ENCODE measurements around the gene DAAM1. TPM values are rescaled to one million over a fixed set of nuclear protein-coding genes. Genes with fewer than 3 reads are reported as not detected.

The DAAM1 gene
- total RNA-seq, 8 experiments from 2014 or later, result 23.1 to 115 (median 75.3) TPM

DNA sequence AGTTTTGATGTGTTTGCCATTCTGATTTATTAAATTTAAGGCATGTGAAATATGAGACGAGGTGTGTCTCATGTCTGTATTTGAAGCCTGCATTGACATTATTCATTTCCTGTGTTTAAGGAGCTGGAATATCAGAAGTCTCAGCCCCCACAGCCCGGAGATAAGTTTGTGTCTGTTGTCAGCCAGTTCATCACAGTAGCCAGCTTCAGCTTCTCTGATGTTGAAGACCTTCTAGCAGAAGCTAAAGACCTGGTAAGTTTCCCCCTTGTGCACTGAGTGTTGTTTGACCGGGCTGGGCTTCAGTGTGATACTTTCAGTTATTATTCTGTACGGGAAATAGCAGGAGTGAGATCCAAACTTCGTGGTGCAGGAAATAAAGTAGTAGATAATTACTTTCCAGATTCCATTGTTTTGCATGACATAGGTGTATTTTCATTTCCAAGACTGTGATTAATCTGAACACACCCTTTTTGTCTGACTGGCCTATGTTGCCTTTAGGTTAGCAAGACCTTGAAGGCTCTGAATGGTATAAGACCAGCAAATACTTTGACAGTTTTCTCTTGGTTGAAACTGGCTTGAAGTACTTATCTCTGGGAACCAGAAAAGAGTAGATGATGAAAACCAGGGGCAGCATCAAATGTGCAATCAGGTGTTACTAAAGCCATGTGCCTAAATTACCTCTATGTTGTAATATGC, 175.2 kb downstream of the DAAM1 start:
- in situ Hi-C loops (cut with MboI; ENCODE audit: low pct_unique_long_range_greater_than_20kb in 2 of 9, low sequenced_read_pairs in 9 of 9, unreplicated experiment in 9 of 9), result no loop called here
- peak in 3 of 8 experiments; percentile 16 to 47 (median 47) for ATAC-seq (replicated peaks in 6 of 8)
- WGBS, 10 experiments, result 0 to 100% (median 33%) methylated on average over 1 to 5 of the region's 5 CpGs; no CpG with 5 or more reads in 3 of the 10 experiments

DNA sequence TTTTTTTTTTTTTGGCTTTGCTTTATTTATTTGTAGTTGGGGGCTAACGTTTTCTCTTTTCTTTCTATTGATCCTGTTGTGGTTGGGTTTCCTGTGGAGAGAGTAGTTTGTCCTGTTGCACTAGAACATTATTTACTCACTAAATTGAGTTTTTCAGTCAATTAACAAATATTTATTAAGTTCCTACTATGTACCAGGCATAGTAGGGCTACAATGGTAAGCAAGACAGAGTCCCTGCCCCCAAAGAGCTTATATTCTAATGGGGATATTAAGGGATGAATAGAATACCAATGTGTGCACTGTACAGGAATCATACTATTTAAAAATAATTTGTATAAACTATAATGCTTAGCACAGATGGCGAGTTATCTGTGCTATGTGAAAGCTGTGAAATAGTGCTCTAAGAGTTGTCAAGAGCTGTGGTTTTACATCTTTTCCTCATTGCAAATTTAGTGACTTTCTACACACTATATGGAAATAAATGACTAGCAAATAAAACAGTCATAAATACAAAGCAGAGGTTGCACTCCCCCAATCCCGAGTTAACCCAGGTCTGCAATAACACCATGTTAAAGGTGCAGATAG, 181.8 kb downstream of the DAAM1 start:
- no peak overlapping the region for H3K27ac ChIP-seq
- no peak for ATAC-seq (replicated peaks in 6 of 8)
- 47 to 100% (median 97%) methylated on average over 1 to 3 of the region's 3 CpGs; no CpG with 5 or more reads in 1 of the 10 experiments for WGBS, 10 experiments
- no peak overlapping the region for H3K4me3 ChIP-seq
- H3K4me1 ChIP-seq (replicated peaks in 1 of 2), result no peaks in the 10 kb centered on the region
- in situ Hi-C loops (cut with MboI; ENCODE audit: low pct_unique_long_range_greater_than_20kb in 2 of 9, low sequenced_read_pairs in 9 of 9, unreplicated experiment in 9 of 9), result no loop called here

More for the DNA sequence above, 175.2 kb downstream of the DAAM1 start:
- Histone ChIP-seq H3K4me1 (replicated peaks in 1 of 2) (no peaks in the 10 kb centered on the region), H3K27ac (no peak overlapping the region), H3K4me3 (no peak overlapping the region)

DNA sequence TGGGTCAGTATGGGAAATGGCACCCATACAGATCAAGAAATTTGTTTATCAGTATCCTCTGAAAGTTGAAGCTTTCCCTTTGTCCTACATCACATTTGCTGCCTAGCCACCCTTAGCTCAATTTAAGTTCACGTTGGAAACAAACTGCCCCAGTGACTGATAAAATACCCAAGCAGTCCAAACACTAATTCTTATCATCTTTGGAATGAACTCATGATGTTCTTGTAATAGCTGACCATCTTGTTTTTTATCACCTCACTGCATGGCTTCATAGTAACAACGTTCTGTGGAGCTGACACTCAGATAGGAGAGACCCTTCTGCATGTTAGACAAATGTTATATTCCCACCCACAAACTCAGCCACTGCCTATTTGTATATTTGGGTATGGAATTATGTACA, 183.3 kb downstream of the DAAM1 start:
- in situ Hi-C loops (cut with MboI; ENCODE audit: low pct_unique_long_range_greater_than_20kb in 2 of 9, low sequenced_read_pairs in 9 of 9, unreplicated experiment in 9 of 9), result no loop called here
- no peak overlapping the region for H3K4me3 ChIP-seq
- H3K4me1 ChIP-seq (replicated peaks in 1 of 2), result peaks cover 0 to 5% of the 10 kb centered on the region in 2 donors
- 33 to 100% (median 87%) methylated on average over 1 to 2 of the region's 2 CpGs; no CpG with 5 or more reads in 1 of the 10 experiments for WGBS, 10 experiments
- H3K27ac ChIP-seq, result no peak overlapping the region
- ATAC-seq (replicated peaks in 6 of 8), result no peak

DNA sequence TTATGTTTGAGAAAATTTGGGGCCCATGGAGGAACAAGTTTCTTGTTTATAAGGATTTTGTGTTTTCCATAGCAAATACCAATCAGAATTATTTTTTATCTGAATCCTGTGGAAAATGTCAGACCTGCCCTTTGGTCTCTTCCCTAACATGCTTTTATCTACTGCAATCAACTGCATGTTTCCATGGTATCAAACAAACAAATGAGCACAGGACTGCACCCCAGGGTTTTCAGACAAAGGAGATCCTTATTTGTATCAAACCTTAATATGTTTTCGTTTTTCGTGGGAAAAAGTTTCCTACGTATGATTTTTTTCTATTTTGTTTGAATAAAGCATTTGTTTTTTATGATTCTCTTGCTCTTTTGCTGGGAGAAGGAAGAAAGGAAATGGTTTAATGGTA, 185.6 kb downstream of the DAAM1 start:
- Histone ChIP-seq H3K4me1 (replicated peaks in 1 of 2) (peaks cover 13 to 26% of the 10 kb centered on the region in 2 donors), H3K4me3 (no peak overlapping the region), H3K27ac (no peak overlapping the region)
- in situ Hi-C loops (cut with MboI; ENCODE audit: low pct_unique_long_range_greater_than_20kb in 2 of 9, low sequenced_read_pairs in 9 of 9, unreplicated experiment in 9 of 9), result no loop called here
- 83 to 100% (median 94%) methylated on average over 1 to 3 of the region's 3 CpGs for WGBS, 10 experiments
- ATAC-seq (replicated peaks in 6 of 8), result no peak

DNA sequence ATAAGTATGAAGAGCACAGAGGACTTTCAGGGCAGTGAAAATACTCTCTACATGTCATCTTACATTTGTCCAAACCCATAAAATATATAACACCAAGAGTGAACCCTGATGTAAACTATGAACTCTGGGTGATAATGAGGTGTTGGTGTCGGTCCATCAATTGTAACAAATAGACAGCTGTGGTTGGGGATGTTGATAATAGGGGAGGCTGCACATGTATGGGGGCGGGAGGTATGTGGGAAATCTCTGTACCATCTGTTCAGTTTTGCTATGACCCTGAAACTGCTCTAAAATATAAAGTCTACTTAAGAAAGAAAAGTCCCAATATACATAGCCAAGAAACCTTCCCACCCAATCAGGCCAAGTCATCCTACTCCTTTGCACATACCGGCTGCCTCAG, 188.2 kb downstream of the DAAM1 start:
- no peak for ATAC-seq (replicated peaks in 6 of 8)
- 50 to 100% (median 89%) methylated on average over 1 to 3 of the region's 3 CpGs; no CpG with 5 or more reads in 1 of the 10 experiments for WGBS, 10 experiments
- no peak overlapping the region for H3K4me3 ChIP-seq
- no peak overlapping the region for H3K27ac ChIP-seq
- in situ Hi-C loops (cut with MboI; ENCODE audit: low pct_unique_long_range_greater_than_20kb in 2 of 9, low sequenced_read_pairs in 9 of 9, unreplicated experiment in 9 of 9), result no loop called here
- peaks cover 13 to 30% of the 10 kb centered on the region in 2 donors for H3K4me1 ChIP-seq (replicated peaks in 1 of 2)

DNA sequence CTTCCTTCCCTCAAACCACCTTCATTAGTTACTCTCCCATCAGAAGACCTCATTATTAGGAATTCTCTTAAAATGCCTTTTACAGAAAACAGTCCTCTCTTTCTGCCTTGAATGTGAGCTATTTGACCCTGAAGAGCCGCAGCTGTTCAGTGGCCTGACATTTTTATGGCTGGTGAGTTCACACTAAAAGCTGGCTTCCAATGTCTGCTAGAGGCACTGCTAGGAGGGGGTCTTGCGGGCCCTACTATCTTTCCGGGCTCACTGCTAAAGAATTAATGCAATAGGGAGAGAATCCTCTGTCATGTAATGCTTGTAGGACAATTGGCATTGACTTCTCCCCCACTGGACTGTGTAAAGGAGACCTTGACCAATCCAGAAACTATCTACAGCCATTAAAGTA, 189.0 kb downstream of the DAAM1 start:
- in situ Hi-C loops (cut with MboI; ENCODE audit: low pct_unique_long_range_greater_than_20kb in 2 of 9, low sequenced_read_pairs in 9 of 9, unreplicated experiment in 9 of 9), result no loop called here
- peaks cover 13 to 30% of the 10 kb centered on the region in 2 donors for H3K4me1 ChIP-seq (replicated peaks in 1 of 2)
- 0 to 86% (median 12%) methylated on average over 1 to 3 of the region's 3 CpGs; no CpG with 5 or more reads in 1 of the 10 experiments for WGBS, 10 experiments
- H3K27ac ChIP-seq, result no peak overlapping the region
- peak in 5 of 8 experiments; percentile 53 to 66 (median 56) for ATAC-seq (replicated peaks in 6 of 8)
- H3K4me3 ChIP-seq, result no peak overlapping the region

DNA sequence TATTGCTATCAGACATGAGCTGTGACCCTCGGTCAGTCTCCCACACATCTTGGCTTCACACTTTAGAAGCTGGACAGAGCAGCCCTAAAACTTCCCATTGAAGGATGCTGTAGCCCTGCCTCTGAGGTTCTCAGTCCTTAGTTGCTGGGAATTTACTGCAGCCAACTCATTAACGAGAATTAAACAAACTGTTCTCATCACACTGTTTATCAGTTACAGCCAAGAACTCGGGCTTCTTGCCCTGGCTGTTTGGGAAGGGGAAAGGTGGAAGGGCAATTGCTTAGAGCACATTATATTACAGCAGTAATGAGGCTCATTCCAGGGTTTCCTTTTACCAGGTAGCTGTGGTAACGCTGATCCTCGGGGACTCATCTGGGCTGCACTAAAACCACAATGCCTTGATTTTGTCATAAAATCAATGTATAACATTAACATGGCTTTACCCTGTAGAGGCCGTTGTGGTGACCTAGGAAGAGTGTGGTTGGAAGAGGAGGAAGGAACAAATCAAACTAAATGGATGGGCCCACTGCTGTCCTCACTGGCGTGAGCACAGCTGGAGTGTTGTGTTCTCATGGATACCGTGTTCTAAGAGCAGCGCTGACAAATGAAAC, 189.6 kb downstream of the DAAM1 start:
- Histone ChIP-seq H3K4me3 (no peak overlapping the region), H3K4me1 (replicated peaks in 1 of 2) (peaks cover 13 to 30% of the 10 kb centered on the region in 2 donors), H3K27ac (no peak overlapping the region)
- WGBS, 10 experiments, result 32 to 68% (median 57%) methylated on average over 3 to 7 of the region's 9 CpGs; no CpG with 5 or more reads in 4 of the 10 experiments
- peak in 5 of 8 experiments; percentile 72 to 89 (median 76) for ATAC-seq (replicated peaks in 6 of 8)
- in situ Hi-C loops (cut with MboI; ENCODE audit: low pct_unique_long_range_greater_than_20kb in 2 of 9, low sequenced_read_pairs in 9 of 9, unreplicated experiment in 9 of 9), result no loop called here

DNA sequence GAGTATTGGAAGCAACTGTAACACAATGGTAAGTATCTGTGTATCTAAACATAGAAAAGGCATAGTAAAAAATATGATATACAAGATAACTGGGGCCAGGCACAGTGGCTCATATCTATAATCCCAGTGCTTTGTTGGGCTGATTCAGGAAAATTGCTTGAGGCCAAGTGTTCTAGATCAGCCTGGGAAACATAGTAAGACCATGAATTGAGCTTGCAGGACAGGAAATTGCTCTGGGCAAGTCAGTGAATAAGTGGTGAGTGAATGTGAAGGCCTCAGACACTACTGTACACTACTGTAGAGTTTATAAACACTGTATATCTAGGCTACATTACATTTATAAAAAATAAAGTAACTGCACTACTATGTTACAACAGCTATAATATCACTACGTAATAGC, 201.5 kb downstream of the DAAM1 start:
- no peak overlapping the region for H3K4me3 ChIP-seq
- ATAC-seq (replicated peaks in 6 of 8), result no peak
- 83 to 100% (median 100%) methylated on average over 1 of the region's 1 CpG; no CpG with 5 or more reads in 3 of the 10 experiments for WGBS, 10 experiments
- in situ Hi-C loops (cut with MboI; ENCODE audit: low pct_unique_long_range_greater_than_20kb in 2 of 9, low sequenced_read_pairs in 9 of 9, unreplicated experiment in 9 of 9), result no loop called here
- H3K27ac ChIP-seq, result no peak overlapping the region
- no peaks in the 10 kb centered on the region for H3K4me1 ChIP-seq (replicated peaks in 1 of 2)

DNA sequence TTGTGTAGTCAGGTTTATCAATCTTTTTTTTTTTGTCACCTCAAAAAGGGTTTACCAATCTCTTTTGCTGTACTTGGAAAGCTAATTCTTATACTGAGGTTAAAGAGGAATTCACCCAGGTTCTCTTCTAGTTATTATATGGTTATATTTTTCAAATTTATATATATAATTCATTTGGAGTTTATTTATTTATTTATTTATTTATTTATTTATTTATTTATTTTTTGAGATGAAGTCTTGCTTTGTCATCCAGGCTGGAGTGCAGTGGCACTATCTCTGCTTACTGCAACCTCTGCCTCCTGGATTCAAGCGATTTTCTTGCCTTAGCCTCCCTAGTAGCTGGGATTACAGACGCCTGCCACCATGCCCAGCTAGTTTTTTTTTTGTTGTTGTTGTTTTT, 202.9 kb downstream of the DAAM1 start:
- Histone ChIP-seq H3K27ac (no peak overlapping the region), H3K4me3 (no peak overlapping the region), H3K4me1 (replicated peaks in 1 of 2) (no peaks in the 10 kb centered on the region)
- 75 to 100% (median 93%) methylated on average over 1 to 2 of the region's 2 CpGs; no CpG with 5 or more reads in 4 of the 10 experiments for WGBS, 10 experiments
- no peak for ATAC-seq (replicated peaks in 6 of 8)
- in situ Hi-C loops (cut with MboI; ENCODE audit: low pct_unique_long_range_greater_than_20kb in 2 of 9, low sequenced_read_pairs in 9 of 9, unreplicated experiment in 9 of 9), result no loop called here

DNA sequence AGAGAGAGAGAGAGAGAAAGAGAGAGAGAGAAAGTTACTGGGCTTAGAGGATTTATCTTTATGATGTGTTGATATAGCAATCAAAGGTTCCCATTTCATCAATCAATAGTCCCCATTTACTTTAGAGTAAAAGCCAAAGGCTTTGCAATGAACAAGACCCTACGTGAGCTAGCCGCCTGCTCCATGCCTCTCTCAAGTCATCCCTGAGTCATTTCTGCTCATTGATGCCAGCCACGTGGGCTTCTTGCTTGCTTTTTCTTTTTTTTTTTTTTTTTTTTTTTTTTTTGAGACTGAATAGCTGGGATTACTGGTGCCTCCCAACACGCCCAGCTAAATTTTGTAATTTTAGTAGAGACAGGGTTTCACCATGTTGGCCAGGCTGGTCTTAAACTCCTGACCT, 205.8 kb downstream of the DAAM1 start:
- Histone ChIP-seq H3K4me3 (no peak overlapping the region), H3K4me1 (replicated peaks in 1 of 2) (no peaks in the 10 kb centered on the region), H3K27ac (no peak overlapping the region)
- in situ Hi-C loops (cut with MboI; ENCODE audit: low pct_unique_long_range_greater_than_20kb in 2 of 9, low sequenced_read_pairs in 9 of 9, unreplicated experiment in 9 of 9), result no loop called here
- ATAC-seq (replicated peaks in 6 of 8), result no peak
- 40 to 100% (median 81%) methylated on average over 1 to 4 of the region's 4 CpGs for WGBS, 10 experiments

DNA sequence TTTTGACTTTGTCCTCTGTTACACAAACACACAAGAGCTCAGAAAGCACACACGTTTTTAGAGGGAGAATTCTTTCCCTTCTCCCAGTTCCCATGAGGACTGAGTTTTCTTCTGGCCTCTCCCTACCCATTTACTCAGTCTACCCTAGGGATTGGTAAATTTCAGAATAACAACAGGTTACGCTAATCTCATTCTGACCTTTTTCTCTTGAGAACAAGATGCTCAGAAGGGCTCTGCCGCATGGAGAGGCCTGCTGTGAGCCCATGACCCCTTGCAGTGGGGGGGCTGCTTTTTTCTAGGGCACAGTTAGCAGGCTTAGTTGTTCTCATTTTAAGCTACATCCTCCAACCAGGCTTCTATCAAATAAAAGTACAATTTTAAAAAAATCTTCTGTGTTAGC, 207.2 kb downstream of the DAAM1 start:
- ATAC-seq (replicated peaks in 6 of 8), result no peak
- 50 to 92% (median 61%) methylated on average over 2 to 3 of the region's 3 CpGs; no CpG with 5 or more reads in 5 of the 10 experiments for WGBS, 10 experiments

DNA sequence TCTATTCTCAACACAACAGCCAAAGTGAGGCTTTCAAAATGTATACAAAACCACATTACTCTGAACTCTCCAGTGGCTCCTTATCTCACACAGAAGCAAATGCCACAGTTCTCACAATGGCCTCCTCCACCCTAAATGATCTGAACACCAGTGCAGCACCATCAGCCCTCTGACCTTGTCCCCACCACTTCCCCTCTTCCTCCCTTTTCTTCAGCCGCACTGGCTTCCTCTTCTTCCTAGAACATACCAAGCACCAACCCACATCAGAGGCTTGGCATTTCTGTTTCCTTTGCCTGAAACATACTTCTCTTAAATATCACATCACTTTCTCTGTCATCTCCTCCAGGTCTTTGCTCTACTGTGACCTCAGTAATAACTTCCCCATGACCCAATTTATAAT, 210.4 kb downstream of the DAAM1 start:
- H3K4me1 ChIP-seq (replicated peaks in 1 of 2), result no peaks in the 10 kb centered on the region
- no peak for ATAC-seq (replicated peaks in 6 of 8)
- H3K27ac ChIP-seq, result no peak overlapping the region
- in situ Hi-C loops (cut with MboI; ENCODE audit: low pct_unique_long_range_greater_than_20kb in 2 of 9, low sequenced_read_pairs in 9 of 9, unreplicated experiment in 9 of 9), result no loop called here
- 67 to 100% (median 87%) methylated on average over 1 of the region's 1 CpG; no CpG with 5 or more reads in 4 of the 10 experiments for WGBS, 10 experiments
- H3K4me3 ChIP-seq, result no peak overlapping the region

More for the DNA sequence above, 207.2 kb downstream of the DAAM1 start:
- in situ Hi-C loops (cut with MboI; ENCODE audit: low pct_unique_long_range_greater_than_20kb in 2 of 9, low sequenced_read_pairs in 9 of 9, unreplicated experiment in 9 of 9), result no loop called here
- H3K4me3 ChIP-seq, result no peak overlapping the region
- no peaks in the 10 kb centered on the region for H3K4me1 ChIP-seq (replicated peaks in 1 of 2)
- H3K27ac ChIP-seq, result no peak overlapping the region
